T-helper 1 cell (primary cell): Measurements from ENCODE around the gene MED8.
A peak's percentile ranks its signal among the peaks of the same experiment; 100 is the strongest.
"Not testable (repeated sequence)": the region's sequence is repeated elsewhere in the genome, so short reads cannot be mapped to it uniquely, and the experiment has no call there.

ENCODE experiments used
- DNase-seq, 5 donors: peaks; one replicate each; pipeline ENCODE4 v3.0.0-alpha.2; 2012 to 2020

Gene MED8

GRCh38 chr1:43421976-43422750, 32.6 kb upstream of the MED8 start:
- DNase-seq: no peak

- no peak for DNase-seq
Observed at GRCh38 chr1:43421396-43421795, 31.8 kb upstream of the MED8 start.

- DNase-seq: no peak
Observed at GRCh38 chr1:43420874-43421273, 31.3 kb upstream of the MED8 start.

- DNase-seq: no peak
Observed at GRCh38 chr1:43419627-43420425, 30.2 kb upstream of the MED8 start.

GRCh38 chr1:43418858-43419257, 29.3 kb upstream of the MED8 start:
- no peak for DNase-seq

- DNase-seq: no peak
Observed at GRCh38 chr1:43415901-43416300, 26.3 kb upstream of the MED8 start.

- peak; percentile 27 to 64 (median 47) for DNase-seq
Observed at GRCh38 chr1:43414634-43415223, 25.1 kb upstream of the MED8 start.

GRCh38 chr1:43413426-43413825, 23.8 kb upstream of the MED8 start:
- not testable (repeated sequence) for DNase-seq

GRCh38 chr1:43410571-43410970, 21.0 kb upstream of the MED8 start:
- DNase-seq: no peak

GRCh38 chr1:43405876-43406234, 16.3 kb upstream of the MED8 start:
- no peak for DNase-seq

- no peak for DNase-seq
Observed at GRCh38 chr1:43405219-43405875, 15.7 kb upstream of the MED8 start.

GRCh38 chr1:43404353-43404752, 14.8 kb upstream of the MED8 start:
- DNase-seq: no peak

- DNase-seq: no peak
Observed at GRCh38 chr1:43402089-43402865, 12.7 kb upstream of the MED8 start.

GRCh38 chr1:43400441-43400840, 10.8 kb upstream of the MED8 start:
- DNase-seq: not testable (repeated sequence)

- no peak for DNase-seq
Observed at GRCh38 chr1:43398227-43398626, 8.6 kb upstream of the MED8 start.

GRCh38 chr1:43396059-43396458, 6.5 kb upstream of the MED8 start:
- no peak for DNase-seq

- no peak for DNase-seq
Observed at GRCh38 chr1:43395523-43395922, 5.9 kb upstream of the MED8 start.

- no peak for DNase-seq
Observed at GRCh38 chr1:43392702-43393101, 3.1 kb upstream of the MED8 start.

- no peak for DNase-seq
Observed at GRCh38 chr1:43388613-43389012, 987 bp downstream of the MED8 start.

GRCh38 chr1:43387976-43388599, 1.5 kb downstream of the MED8 start:
- DNase-seq: no peak

- DNase-seq: no peak
Observed at GRCh38 chr1:43386676-43387075, 2.9 kb downstream of the MED8 start.

GRCh38 chr1:43383449-43383848, 6.2 kb downstream of the MED8 start:
- DNase-seq: no peak
